Astrocyte (in vitro differentiated cells and primary cell): Measurements from ENCODE around the gene UBE2D1. TPM values are rescaled to one million over a fixed set of nuclear protein-coding genes. Genes with fewer than 3 reads are reported as not detected.

ENCODE experiments used
- DNase-seq: peaks from one replicate; pipeline ENCODE4 v3.0.0-alpha.2; 2010; ENCODE audit warnings: low read depth
- FAIRE-seq: peaks from 2 replicates; lab custom pipeline; 2011; peaks lifted over from hg19 to GRCh38; lab: Jason Lieb, UNC
- H2AFZ ChIP-seq: 2 replicates; pipeline ENCODE4 v1.6.0; 2012; ENCODE audit warnings: low read depth, low read length, inconsistent platforms
- H3K27ac ChIP-seq: 2 replicates; pipeline ENCODE4 v1.5.1; 2011; ENCODE audit warnings: low read depth, low read length, inconsistent platforms
- H3K27me3 ChIP-seq: 2 replicates; pipeline ENCODE4 v1.6.0; 2011; ENCODE audit warnings: low read length, inconsistent platforms; ENCODE audit not compliant: insufficient read depth
- H3K36me3 ChIP-seq: 2 replicates; pipeline ENCODE4 v1.5.1; 2011; ENCODE audit warnings: low read length, inconsistent platforms; ENCODE audit not compliant: insufficient read depth
- H3K4me1 ChIP-seq: 2 replicates; pipeline ENCODE4 v1.5.1; 2011; ENCODE audit warnings: low read length, inconsistent platforms; ENCODE audit not compliant: insufficient read depth
- H3K4me2 ChIP-seq: 2 replicates; pipeline ENCODE4 v1.6.0; 2012; ENCODE audit warnings: low read length, inconsistent platforms
- H3K4me3 ChIP-seq: 2 replicates; pipeline ENCODE4 v1.5.1; 2011; ENCODE audit warnings: low read depth, mild to moderate bottlenecking, low read length, inconsistent platforms; ENCODE audit not compliant: insufficient read depth
- H3K79me2 ChIP-seq: 2 replicates; pipeline ENCODE4 v1.6.0; 2012; ENCODE audit warnings: mild to moderate bottlenecking, low read length, inconsistent platforms; ENCODE audit not compliant: insufficient read depth
- H3K9ac ChIP-seq: 2 replicates; pipeline ENCODE4 v1.6.0; 2012; ENCODE audit warnings: mild to moderate bottlenecking, low read length, inconsistent platforms
- H3K9me3 ChIP-seq: 2 replicates; pipeline ENCODE4 v1.5.1; 2012; ENCODE audit warnings: low read depth, mild to moderate bottlenecking, low read length, inconsistent platforms; ENCODE audit not compliant: insufficient read depth
- H4K20me1 ChIP-seq: 2 replicates; pipeline ENCODE4 v1.6.0; 2012; ENCODE audit warnings: low read length, inconsistent platforms; ENCODE audit not compliant: insufficient read depth
- H3K27ac Mint-ChIP-seq: one replicate; pipeline ENCODE4 v1.8.0; 2021; ENCODE audit warnings: mild to moderate bottlenecking, mixed read lengths; ENCODE audit not compliant: unreplicated experiment
- H3K27me3 Mint-ChIP-seq: one replicate; pipeline ENCODE4 v1.8.0; 2021; ENCODE audit warnings: low read depth, mixed read lengths; ENCODE audit not compliant: unreplicated experiment
- H3K36me3 Mint-ChIP-seq: one replicate; pipeline ENCODE4 v1.8.0; 2021; ENCODE audit warnings: low read depth, mixed read lengths; ENCODE audit not compliant: unreplicated experiment
- H3K4me1 Mint-ChIP-seq: one replicate; pipeline ENCODE4 v1.8.0; 2021; ENCODE audit warnings: low read depth, mixed read lengths; ENCODE audit not compliant: unreplicated experiment
- H3K4me3 Mint-ChIP-seq: one replicate; pipeline ENCODE4 v1.8.0; 2021; ENCODE audit warnings: mild to moderate bottlenecking, moderate library complexity, mixed read lengths; ENCODE audit not compliant: unreplicated experiment
- H3K9me3 Mint-ChIP-seq: one replicate; pipeline ENCODE4 v1.8.0; 2021; ENCODE audit warnings: mild to moderate bottlenecking, mixed read lengths; ENCODE audit not compliant: unreplicated experiment
- EZH2 ChIP-seq: IDR thresholded peaks from 2 replicates; pipeline ENCODE4 v1.6.1; 2012; ENCODE audit warnings: mild to moderate bottlenecking, low read length, inconsistent platforms; ENCODE audit not compliant: insufficient read depth
- total RNA-seq: library from RNA; stranded (reverse); gene quantifications from 2 replicates; pipeline ENCODE4 v1.2.1, GENCODE V29; 2021
- TF ChIP-seq, protein P1 (sequence below): IDR thresholded peaks from 2 replicates; pipeline ENCODE4 v1.5.1; 2011; ENCODE audit warnings: low read depth, mild to moderate bottlenecking, inconsistent platforms, low read length, moderate library complexity; ENCODE audit not compliant: insufficient read depth

The UBE2D1 gene
- total RNA-seq, 1 donor from 2014 or later, result 22.1 TPM

DNA sequence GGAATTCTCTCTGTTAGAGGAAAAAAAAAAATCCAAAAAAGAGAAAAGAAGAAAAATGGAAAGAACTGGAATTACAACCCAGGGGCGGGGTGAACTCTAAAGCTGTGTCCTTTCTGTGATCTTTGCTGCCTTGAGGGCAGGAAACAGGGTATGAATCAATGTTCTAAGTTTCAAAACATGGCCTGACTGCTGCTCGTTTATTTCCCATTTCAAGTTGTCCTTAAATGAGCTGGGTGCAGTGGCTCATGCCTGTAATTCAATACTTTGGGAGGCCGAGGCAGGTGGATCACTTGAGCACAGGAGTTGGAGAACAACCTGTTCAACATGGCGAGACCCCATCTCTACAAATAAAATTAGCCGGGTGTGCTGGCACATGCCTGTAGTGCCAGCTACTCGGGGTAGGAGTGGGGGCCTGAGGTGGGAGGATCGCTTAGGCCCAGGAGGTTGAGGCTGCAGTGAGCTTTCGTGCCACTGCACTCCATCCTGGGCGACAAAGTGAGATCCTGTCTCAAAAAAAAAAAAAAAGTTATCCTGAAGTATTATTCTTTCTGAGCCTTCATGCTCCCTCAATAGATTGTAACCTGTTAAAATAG lies 25.7 kb downstream of the UBE2D1 start:
- Histone ChIP-seq H3K9me3 (no peaks in the 10 kb centered on the region), H4K20me1 (peaks cover 28% of the 10 kb centered on the region), H3K4me1 (no peaks in the 10 kb centered on the region), H3K36me3 (peaks cover 3% of the 10 kb centered on the region), H3K9ac (no peak overlapping the region), H2AFZ (no peak overlapping the region), H3K4me3 (no peak overlapping the region), H3K27me3 (no peaks in the 10 kb centered on the region), H3K27ac (no peak overlapping the region), H3K4me2 (no peak overlapping the region), H3K79me2 (peaks cover 16% of the 10 kb centered on the region)
- DNase-seq (no peak), FAIRE-seq (no peak)
- Mint-ChIP-seq H3K36me3 (no peaks in the 10 kb centered on the region), H3K4me3 (no peak overlapping the region), H3K27me3 (no peaks in the 10 kb centered on the region), H3K4me1 (peaks cover 3% of the 10 kb centered on the region), H3K9me3 (no peaks in the 10 kb centered on the region), H3K27ac (no peak overlapping the region)
- TF ChIP-seq, protein P1, sequence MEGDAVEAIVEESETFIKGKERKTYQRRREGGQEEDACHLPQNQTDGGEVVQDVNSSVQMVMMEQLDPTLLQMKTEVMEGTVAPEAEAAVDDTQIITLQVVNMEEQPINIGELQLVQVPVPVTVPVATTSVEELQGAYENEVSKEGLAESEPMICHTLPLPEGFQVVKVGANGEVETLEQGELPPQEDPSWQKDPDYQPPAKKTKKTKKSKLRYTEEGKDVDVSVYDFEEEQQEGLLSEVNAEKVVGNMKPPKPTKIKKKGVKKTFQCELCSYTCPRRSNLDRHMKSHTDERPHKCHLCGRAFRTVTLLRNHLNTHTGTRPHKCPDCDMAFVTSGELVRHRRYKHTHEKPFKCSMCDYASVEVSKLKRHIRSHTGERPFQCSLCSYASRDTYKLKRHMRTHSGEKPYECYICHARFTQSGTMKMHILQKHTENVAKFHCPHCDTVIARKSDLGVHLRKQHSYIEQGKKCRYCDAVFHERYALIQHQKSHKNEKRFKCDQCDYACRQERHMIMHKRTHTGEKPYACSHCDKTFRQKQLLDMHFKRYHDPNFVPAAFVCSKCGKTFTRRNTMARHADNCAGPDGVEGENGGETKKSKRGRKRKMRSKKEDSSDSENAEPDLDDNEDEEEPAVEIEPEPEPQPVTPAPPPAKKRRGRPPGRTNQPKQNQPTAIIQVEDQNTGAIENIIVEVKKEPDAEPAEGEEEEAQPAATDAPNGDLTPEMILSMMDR, result no peak
- TF ChIP-seq EZH2, result no peak

DNA sequence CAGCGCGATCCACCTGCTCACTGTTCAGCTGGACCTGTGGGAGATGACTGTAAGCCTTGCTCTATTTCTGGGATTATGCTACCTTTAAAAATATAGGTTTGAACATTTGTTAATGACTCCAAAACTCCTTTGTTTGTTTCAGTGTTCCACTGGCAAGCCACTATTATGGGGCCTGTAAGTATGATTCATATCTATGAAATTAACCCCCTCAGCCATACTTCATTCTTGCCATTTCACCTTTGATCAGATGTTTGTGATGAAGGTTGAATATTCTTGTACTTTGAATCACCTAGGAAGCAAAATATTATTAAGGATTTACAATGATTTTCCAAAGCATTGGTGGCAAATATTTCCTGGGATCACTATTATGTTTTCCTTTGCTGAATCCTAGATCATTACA lies 26.5 kb downstream of the UBE2D1 start:
- H3K4me1 Mint-ChIP-seq, result peaks cover 3% of the 10 kb centered on the region
- Histone ChIP-seq H2AFZ (no peak overlapping the region), H3K36me3 (peaks cover 3% of the 10 kb centered on the region), H3K4me3 (no peak overlapping the region), H3K9me3 (no peaks in the 10 kb centered on the region), H3K4me1 (no peaks in the 10 kb centered on the region), H3K27me3 (no peaks in the 10 kb centered on the region), H3K4me2 (no peak overlapping the region), H3K27ac (no peak overlapping the region), H3K79me2 (peaks cover 16% of the 10 kb centered on the region), H3K9ac (no peak overlapping the region), H4K20me1 (peaks cover 25% of the 10 kb centered on the region)
- no peak overlapping the region for H3K27ac Mint-ChIP-seq
- DNase-seq, result no peak
- H3K27me3 Mint-ChIP-seq, result no peaks in the 10 kb centered on the region
- no peaks in the 10 kb centered on the region for H3K9me3 Mint-ChIP-seq
- FAIRE-seq, result no peak
- TF ChIP-seq EZH2, result no peak
- TF ChIP-seq, protein P1, result no peak
- H3K36me3 Mint-ChIP-seq, result no peaks in the 10 kb centered on the region
- no peak overlapping the region for H3K4me3 Mint-ChIP-seq

DNA sequence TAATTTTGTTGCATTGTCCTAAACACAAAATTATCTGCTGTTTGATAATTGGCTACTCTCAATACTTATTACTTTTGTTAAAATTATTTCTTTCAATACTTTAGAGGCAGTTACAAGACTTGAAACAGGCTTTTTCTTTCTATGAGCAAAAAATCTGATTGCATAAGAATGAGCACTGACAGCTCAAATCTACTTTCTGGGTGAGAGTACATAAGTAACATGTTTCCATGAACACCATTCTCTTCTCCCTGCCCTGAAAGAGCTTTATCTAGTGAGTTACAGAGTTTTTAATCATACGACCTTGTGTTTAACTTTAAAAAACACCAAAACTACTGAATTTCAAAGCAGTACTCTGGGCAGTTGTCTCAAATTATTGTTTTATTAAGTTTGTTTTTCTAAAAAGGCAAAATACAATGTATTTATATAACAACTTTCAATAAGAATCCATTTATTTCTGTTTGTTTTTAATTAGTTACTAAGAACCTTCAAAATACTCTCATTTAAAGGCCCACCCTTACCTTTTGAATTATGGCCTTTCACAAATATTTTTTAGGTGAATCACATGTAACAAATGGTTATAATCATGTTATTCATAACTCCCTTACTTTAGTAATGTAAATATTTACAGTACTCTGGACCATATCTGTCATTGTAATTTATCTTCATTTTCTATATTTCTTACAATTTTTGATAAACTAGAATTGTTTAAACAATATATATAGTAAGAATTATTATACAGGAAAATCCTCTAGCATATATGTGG lies 27.4 kb downstream of the UBE2D1 start:
- peaks cover 3% of the 10 kb centered on the region for H3K36me3 ChIP-seq
- no peak overlapping the region for H3K4me2 ChIP-seq
- Mint-ChIP-seq H3K27ac (no peak overlapping the region), H3K36me3 (no peaks in the 10 kb centered on the region), H3K9me3 (no peaks in the 10 kb centered on the region), H3K4me3 (no peak overlapping the region), H3K27me3 (no peaks in the 10 kb centered on the region), H3K4me1 (peaks cover 3% of the 10 kb centered on the region)
- H3K27me3 ChIP-seq, result no peaks in the 10 kb centered on the region
- peaks cover 18% of the 10 kb centered on the region for H4K20me1 ChIP-seq
- TF ChIP-seq, protein P1, result no peak
- no peak for TF ChIP-seq EZH2
- no peaks in the 10 kb centered on the region for H3K9me3 ChIP-seq
- FAIRE-seq, result no peak
- no peak for DNase-seq
- peaks cover 16% of the 10 kb centered on the region for H3K79me2 ChIP-seq
- H3K4me3 ChIP-seq, result no peak overlapping the region
- no peaks in the 10 kb centered on the region for H3K4me1 ChIP-seq
- H3K27ac ChIP-seq, result no peak overlapping the region
- no peak overlapping the region for H3K9ac ChIP-seq
- H2AFZ ChIP-seq, result no peak overlapping the region
